Lower leg skin (tissue), 4 donors: ENCODE measurements around the gene FAM98C. TPM values are rescaled to one million over a fixed set of nuclear protein-coding genes. Genes with fewer than 3 reads are reported as not detected.

Experiments
- DNase-seq, 2 donors: peaks; one replicate each; pipeline ENCODE4 v3.0.0-alpha.2; 2019; ENCODE audit warnings: low spot score in 2 of 2
- H3K4me3 ChIP-seq: fragments of 200-600 bp; sonication (generic); 2 replicates; pipeline ENCODE4 v1.5.1; 2017; ENCODE audit warnings: mild to moderate bottlenecking, low read depth; ENCODE audit not compliant: poor library complexity, severe bottlenecking
- CTCF ChIP-seq, 3 donors: fragments of 450-650 bp; IDR thresholded peaks; one replicate each; pipeline ENCODE4 v1.5.1; 2016; ENCODE audit warnings: antibody characterized with exemption in 3 of 3, mild to moderate bottlenecking in 3 of 3, moderate library complexity in 2 of 3
- POLR2A ChIP-seq, 2 donors: fragments of 450-650 bp; IDR thresholded peaks; one replicate each; pipeline ENCODE4 v1.6.1; 2016 to 2017; ENCODE audit warnings: antibody characterized with exemption in 2 of 2, mild to moderate bottlenecking in 1 of 2, moderate library complexity in 1 of 2
- WGBS, 2 donors: methylation state at CpG; one replicate each; pipeline ENCODE4 v1.1.5; 2018; 5-methylcytosine and 5-hydroxymethylcytosine counted together
- intact Hi-C: fragments of 100-400 bp; cut with DNase I; formaldehyde crosslinking; loops from one replicate; pipeline ENCODE4 v1.15.0; 2023; ENCODE audit warnings: low total_unique reads
- total RNA-seq, 4 donors: library from RNA; depleted of rRNA; stranded (reverse); fragments of >200 nt; gene quantifications; one replicate each; pipeline ENCODE4 v1.1.0, GENCODE V29; 2016

Gene FAM98C
- total RNA-seq, 4 donors from 2014 or later, result 53.6 to 68.5 (median 60.7) TPM

- 1% methylated on average over 18 of the region's 18 CpGs for WGBS, 2 donors
- intact Hi-C loops, result no loop called here
- no peak for DNase-seq
- TF ChIP-seq POLR2A (IDR thresholded peaks at IDR 0.05) (no peak), CTCF (IDR thresholded peaks at IDR 0.05) (no peak)
- peak overlapping the region; percentile 83 for H3K4me3 ChIP-seq
These were observed 27.8 kb upstream of the FAM98C start for GRCh38 chr19:38375098-38375493.

GRCh38 chr19:38375748-38376147 is 27.1 kb upstream of the FAM98C start:
- intact Hi-C loops, result no loop called here
- no peak for TF ChIP-seq CTCF (IDR thresholded peaks at IDR 0.05)
- no peak for TF ChIP-seq POLR2A (IDR thresholded peaks at IDR 0.05)

GRCh38 chr19:38376576-38376975 is 26.3 kb upstream of the FAM98C start:
- no peak overlapping the region for H3K4me3 ChIP-seq
- WGBS, 2 donors, result 70 to 73% methylated on average over 3 of the region's 3 CpGs
- intact Hi-C loops, result no loop called here
- no peak for TF ChIP-seq POLR2A (IDR thresholded peaks at IDR 0.05)
- TF ChIP-seq CTCF (IDR thresholded peaks at IDR 0.05), result no peak
- DNase-seq, result no peak

More at GRCh38 chr19:38375748-38376147, 27.1 kb upstream of the FAM98C start:
- 56 to 72% methylated on average over 5 of the region's 5 CpGs for WGBS, 2 donors
- DNase-seq, result no peak
- H3K4me3 ChIP-seq, result no peak overlapping the region

GRCh38 chr19:38377052-38377451 is 25.8 kb upstream of the FAM98C start:
- TF ChIP-seq CTCF (IDR thresholded peaks at IDR 0.05) (no peak), POLR2A (IDR thresholded peaks at IDR 0.05) (no peak)
- DNase-seq, result no peak
- no peak overlapping the region for H3K4me3 ChIP-seq
- 96 to 99% methylated on average over 4 of the region's 4 CpGs for WGBS, 2 donors
- intact Hi-C loops, result no loop called here

- TF ChIP-seq POLR2A (IDR thresholded peaks at IDR 0.05), result no peak
- no peak for TF ChIP-seq CTCF (IDR thresholded peaks at IDR 0.05)
- 90 to 97% methylated on average over 10 of the region's 10 CpGs for WGBS, 2 donors
- no peak overlapping the region for H3K4me3 ChIP-seq
- intact Hi-C loops, result no loop called here
- DNase-seq, result no peak
These were observed 24.0 kb upstream of the FAM98C start for GRCh38 chr19:38378866-38379265.

- 90 to 95% methylated on average over 9 of the region's 9 CpGs for WGBS, 2 donors
- intact Hi-C loops, result no loop called here
These were observed 21.8 kb upstream of the FAM98C start for GRCh38 chr19:38381138-38381537.

More at GRCh38 chr19:38381138-38381537, 21.8 kb upstream of the FAM98C start:
- H3K4me3 ChIP-seq, result no peak overlapping the region
- DNase-seq, result no peak
- TF ChIP-seq CTCF (IDR thresholded peaks at IDR 0.05), result no peak
- TF ChIP-seq POLR2A (IDR thresholded peaks at IDR 0.05), result no peak
